CD4-positive, alpha-beta T cell treated with Interleukin-1 beta for 1 hour (primary cell): ENCODE measurements around the gene CARNS1.
"Not testable (repeated sequence)": the region's sequence is repeated elsewhere in the genome, so short reads cannot be mapped to it uniquely, and the experiment has no call there.

ENCODE experiments used
- DNase-seq, 2 donors: peaks; one replicate each; pipeline ENCODE4 v3.0.0-alpha.2; 2020 to 2022

CARNS1 gene

DNA sequence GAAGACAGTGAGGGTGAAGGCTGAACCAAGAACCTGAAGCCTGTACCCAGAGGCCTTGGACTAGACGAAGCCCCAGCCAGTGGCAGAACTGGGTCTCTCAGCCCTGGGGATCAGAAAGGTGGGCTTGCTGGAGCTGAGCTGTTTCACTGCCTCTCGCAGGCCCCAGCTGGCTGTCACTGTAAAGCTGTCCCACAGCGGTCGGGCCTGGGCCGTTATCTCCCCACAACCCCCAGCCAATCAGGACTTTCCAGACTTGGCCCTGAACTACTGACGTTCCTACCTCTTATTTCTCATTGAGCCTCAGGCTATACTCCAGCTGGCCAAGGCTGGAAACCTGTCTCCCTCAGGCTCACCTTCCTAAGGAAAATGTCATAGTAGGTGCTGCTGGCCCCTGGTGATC is 17.9 kb upstream of the CARNS1 start:
- DNase-seq, result no peak

- DNase-seq, result no peak
Observed at GRCh38 chr11:67397986-67398660, 17.4 kb upstream of the CARNS1 start.

DNA sequence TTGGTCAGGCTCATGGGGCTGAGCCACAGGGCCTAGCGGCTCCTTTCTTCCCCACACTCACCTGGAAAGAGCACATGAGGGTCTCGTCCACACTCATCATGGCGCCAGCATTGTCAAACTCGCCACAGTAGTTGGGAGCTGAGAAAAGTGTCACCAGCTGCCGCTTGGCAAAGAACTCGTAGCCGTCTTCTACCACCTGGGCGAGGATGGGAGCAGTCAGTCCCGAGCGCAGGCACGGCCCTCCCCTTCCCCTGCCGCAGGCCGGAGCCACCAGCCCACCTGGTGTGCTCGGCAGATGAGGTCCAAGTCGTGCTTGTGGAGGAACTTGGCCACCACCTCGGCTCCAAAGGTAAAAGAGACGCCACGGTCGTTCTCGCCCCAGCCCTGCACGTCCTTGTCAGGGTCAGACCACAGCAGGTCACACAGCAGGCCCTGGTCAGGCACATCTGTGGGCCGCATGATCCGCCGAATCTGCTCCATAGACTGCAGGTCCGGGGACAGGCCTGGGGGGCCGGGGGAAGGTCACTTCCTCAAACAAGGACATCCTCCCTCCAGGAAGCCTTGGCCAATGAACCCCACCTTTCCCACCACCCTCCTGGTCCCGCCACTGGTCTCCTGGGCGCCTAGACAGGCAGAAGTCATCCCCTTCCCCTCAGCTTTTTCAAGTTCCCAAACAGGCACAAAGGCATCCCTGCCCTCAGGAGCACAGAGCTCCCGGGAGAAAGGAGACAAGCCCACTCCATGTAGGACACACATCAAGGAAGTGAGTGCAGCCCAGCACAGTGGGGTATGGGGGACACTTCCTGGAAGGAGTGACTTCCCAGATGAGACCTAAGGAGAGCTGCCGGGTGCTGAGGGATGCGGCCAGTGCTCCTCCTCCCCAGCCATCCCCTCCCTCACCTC is 16.6 kb upstream of the CARNS1 start:
- no peak for DNase-seq

DNA sequence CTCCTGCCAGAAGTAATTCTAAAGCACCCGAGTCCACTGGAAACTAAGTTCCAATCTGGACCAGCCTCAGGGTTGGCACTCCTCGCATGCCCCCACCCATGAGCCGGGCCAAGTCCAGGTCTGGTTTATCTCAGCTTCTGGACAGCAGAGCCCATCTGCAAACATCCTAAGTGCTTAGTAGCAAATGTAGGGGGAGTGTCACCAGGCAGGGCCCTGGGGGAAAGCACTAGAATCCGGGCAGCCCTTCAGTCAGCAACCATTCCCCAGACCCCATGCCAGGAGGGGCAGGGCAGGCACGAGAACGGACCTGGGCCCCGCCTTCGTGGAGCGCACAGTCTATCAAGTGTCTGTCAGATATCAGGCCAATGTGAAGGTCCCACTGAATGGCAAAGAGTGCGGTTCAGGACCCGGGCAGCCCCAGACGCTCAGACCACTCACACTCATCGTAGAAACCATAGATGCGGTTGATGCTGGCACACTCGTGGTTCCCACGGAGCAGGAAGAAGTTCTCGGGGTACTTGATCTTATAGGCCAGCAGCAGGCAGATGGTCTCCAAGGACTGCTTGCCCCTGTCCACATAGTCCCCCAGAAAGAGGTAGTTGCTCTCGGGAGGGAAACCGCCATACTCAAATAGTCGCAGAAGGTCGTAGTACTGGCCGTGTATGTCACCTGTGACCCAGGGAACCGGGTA is 15.1 kb upstream of the CARNS1 start:
- DNase-seq, result no peak

DNA sequence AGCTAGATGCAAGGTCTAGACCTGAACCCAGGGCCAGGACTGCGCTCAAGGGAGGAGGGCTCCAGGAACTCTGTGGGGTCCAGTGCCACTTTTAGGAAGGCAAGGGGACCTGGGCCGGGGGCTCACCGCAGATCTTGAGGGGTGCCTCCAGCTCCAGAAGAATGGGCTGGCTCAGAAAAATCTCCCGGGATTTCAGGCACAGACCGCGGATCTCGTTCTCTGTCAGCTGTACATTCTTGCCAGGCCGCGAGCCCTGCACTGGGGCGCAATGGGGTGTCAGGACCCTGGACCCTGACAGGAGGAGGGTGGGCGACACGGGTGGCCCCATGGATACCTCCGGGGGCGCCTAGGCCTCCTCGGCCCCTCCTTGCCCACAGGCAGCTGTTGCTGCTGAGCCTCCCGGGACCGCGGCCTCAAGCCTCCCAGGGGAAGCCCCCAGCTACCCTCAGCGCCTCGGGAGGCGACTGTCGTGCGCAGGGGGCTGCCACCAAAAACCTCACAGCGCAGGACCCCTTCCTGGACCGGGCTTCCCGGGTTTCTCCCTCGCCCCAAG is 14.5 kb upstream of the CARNS1 start:
- DNase-seq, result no peak

GRCh38 chr11:67401495-67402191 is 13.8 kb upstream of the CARNS1 start, which contains the start of gene PPP1CA:
Gene PPP1CA, minus strand, starts transcription at chr11:67401858. Its CDS starts 76 bp downstream, at chr11:67401782.
- DNase-seq, result peak; percentile 90

DNA sequence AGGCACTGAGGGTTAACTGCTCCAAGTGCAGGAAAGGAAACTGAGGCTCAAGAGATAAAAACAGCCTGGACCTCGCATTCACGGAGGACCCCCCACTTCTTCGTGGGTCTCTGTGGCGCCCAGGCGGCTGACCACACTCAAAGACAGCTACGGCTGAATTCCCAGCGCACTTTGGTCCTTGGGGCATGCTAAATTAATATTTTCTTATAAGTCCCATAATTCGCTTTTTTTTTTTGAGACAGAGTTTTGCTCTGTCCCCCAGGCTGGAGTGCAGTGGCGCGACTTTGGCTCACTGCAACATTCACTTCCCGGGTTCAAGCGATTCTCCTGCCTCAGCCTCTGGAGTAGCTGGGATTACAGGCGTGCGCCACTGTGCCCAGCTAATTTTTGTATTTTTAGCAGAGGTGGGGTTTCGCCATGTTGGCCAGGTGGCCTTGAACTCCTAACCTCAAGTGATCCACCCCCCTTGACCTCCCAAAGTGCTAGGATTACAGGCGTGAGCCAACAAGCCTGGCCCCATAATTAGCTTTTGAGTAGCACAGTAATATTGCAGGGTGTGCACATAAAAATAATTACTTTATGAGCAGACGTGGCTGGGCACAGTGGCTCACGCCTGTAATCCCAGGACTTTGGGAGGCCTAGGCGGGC is 13.2 kb upstream of the CARNS1 start:
- not testable (repeated sequence) for DNase-seq

GRCh38 chr11:67403085-67403484 is 12.4 kb upstream of the CARNS1 start:
- DNase-seq, result not testable (repeated sequence)

GRCh38 chr11:67404515-67405195 is 10.8 kb upstream of the CARNS1 start:
- DNase-seq, result peak; percentile 49 to 64

DNA sequence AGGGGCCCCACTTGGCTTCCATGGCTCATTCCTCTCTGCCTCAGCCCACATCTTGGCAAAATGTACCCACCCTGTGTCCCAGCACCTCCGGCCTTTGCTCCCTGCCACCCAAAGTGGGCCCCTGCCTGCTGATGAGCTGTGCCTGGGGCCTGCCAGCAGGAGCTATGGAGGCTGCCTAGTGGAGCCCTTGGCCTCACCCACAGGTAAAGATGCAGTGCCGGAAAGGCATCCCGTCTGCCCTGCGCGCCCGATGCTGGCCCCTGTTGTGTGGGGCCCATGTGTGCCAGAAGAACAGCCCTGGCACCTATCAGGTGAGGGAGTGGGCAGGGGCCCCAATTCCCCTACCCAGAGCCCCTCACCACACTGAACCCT is 10.3 kb upstream of the CARNS1 start:
- DNase-seq, result no peak

GRCh38 chr11:67405688-67406339 is 9.7 kb upstream of the CARNS1 start:
- DNase-seq, result no peak

DNA sequence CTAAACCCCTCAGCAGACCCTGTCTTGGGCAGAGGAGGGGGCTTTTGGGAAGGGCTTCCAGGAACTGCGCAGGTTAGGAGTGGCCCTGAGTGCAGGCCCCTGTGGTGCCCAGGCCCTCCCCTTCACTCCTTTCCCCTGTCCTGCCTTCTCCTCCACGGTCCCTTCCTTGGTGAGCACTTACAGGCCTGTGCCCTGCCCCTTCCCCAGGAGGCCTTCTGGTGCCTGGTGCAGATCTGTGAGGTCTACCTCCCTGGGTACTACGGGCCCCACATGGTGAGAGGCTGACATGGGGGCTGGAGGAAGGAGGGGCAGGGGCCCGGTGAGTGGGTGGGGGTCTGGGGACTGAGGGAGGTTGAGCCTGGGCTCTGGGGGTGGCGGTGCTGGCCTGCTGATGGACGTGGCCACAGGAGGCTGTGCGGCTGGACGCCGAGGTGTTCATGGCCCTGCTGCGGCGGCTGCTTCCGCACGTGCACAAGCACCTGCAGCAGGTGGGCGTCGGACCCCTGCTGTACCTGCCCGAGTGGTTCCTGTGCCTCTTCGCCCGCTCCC is 9.0 kb upstream of the CARNS1 start:
- no peak for DNase-seq

GRCh38 chr11:67406969-67407687 is 8.3 kb upstream of the CARNS1 start:
- DNase-seq, result no peak

DNA sequence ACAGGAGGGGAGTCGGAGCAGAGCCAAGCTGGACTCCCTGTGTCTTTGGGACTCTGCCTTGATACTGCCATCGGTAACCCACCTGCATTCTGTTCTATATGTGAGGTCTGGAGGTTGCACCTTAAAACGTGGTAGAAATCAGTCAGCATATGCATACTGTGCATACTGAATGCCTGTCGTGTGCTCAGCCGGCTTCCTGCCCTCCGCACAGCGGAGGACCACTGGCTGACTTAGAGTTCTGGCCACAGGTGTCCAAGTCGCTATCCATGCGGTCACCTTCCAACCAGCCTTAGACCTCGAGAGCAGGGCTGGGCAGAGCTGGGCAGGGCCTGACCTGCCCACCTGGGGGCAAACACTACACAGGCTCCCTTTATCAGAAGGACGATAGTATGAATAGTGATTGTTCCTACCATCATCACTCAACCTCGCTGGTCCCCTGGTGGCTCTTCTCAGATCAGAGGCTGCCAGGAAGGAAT is 7.8 kb upstream of the CARNS1 start:
- DNase-seq, result no peak

DNA sequence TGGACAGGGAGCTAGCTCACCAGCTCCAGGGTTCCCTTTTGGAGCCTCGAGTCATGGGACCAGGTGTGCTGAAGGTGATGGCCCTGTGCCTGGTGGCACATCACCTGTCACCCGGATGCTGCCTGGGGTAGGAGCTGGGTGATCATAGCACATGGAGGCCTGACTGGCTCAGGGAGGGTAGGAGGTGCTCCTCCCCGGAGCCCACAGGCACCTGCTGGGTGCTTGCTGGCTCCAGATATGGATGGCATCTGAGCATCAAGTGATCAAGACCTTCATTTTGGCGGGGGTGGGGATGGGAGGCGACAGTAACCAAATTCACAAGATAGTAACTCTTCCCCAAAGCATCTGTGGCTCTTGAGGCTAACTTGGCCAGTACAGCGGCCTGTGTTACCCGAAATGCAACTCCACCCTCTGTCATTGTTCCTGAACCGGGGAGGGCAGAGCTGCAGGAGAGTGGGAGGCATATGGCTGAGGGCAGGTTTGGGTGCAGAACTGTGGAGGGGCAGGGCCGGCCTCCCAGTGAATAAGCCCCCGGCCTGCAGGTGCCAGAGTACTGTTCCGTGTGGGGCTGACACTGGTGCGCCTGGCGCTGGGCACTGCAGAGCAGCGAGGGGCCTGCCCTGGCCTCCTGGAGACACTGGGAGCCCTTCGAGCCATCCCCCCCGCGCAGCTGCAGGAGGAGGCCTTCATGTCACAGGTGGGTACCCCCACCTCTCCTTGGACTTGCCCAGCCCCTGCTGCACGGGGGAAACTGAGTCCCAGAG is 6.9 kb upstream of the CARNS1 start:
- peak in 1 of 2 donors; percentile 16 for DNase-seq

DNA sequence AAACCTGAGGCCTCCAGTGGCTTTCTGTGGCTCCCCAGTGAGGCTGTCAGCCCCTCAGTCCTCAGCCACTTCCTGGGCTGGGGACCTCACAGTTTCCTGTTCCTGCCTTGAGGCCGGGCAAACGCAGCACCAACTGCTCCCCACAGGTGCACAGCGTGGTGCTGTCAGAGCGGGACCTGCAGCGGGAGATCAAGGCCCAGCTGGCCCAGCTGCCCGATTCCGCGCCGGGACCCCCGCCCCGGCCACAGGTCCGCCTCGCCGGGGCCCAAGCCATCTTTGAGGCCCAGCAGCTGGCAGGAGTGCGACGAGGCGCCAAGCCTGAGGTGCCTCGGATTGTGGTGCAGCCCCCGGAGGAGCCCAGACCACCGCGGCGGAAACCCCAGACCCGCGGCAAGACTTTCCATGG is 6.2 kb upstream of the CARNS1 start:
- peak; percentile 78 to 82 for DNase-seq

DNA sequence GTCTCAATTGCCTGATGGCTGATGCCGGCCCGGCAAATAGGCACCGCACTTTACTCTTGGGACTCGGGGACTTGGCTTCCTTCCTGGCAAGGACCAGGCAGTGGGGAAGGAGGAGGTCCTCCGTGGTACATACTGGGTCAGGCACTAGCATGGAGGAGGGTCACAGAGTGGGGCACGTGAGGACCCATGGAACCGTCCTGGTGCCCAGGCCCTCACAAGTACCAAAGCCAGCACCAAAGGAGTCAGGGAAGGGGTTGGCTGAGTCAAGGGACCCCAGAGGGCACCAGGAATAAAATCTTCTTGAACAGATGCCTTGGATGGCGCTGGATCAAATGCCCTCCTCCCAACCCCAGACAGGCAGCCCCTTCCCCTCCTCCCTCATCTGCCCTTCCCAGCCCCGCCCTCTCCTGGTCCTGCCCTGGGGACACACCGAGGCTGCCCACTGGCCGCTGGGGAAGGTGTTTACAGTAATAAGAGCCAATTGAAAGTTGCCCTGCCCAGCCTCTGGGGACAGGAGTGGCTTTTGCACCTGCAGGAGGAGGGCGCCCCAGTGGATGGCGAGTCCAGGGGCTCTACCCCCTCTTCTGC is 5.6 kb upstream of the CARNS1 start:
- peak in 1 of 2 donors; percentile 45 for DNase-seq

DNA sequence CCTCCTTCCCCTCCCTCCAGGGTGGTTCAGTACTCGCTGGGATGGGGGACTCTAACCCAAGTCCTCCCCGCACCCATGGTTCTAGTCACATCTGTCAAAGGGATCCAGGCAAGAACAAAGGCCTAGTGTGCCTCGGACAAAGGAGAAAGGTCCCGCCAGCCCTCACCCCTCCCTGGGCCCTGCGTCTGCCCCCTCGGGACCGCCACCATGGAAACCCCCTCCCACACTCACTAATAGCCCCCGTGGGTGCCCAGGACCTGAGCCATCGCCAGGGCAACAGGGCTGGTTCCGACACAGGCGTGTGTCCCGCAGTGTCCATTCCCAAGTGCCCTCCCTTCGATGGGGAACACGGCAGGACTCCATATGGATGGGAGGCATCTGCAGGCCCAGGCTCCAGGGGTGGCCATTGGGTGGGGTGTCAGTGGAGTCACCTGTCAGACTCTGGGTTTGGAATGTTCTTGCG is 5.1 kb upstream of the CARNS1 start:
- no peak for DNase-seq
